Measurements from ENCODE around the gene ACOT12.

The ACOT12 gene

GRCh38 chr5:81400375-81400774 lies 6.4 kb upstream of the ACOT12 start:
- no peak for DNase-seq (ENCODE audit: low spot score)

GRCh38 chr5:81398741-81399140 lies 4.8 kb upstream of the ACOT12 start:
- no peak for DNase-seq (ENCODE audit: low spot score)

- no peak for DNase-seq (ENCODE audit: low spot score)
Measured at GRCh38 chr5:81397176-81397575, 3.2 kb upstream of the ACOT12 start.

DNA sequence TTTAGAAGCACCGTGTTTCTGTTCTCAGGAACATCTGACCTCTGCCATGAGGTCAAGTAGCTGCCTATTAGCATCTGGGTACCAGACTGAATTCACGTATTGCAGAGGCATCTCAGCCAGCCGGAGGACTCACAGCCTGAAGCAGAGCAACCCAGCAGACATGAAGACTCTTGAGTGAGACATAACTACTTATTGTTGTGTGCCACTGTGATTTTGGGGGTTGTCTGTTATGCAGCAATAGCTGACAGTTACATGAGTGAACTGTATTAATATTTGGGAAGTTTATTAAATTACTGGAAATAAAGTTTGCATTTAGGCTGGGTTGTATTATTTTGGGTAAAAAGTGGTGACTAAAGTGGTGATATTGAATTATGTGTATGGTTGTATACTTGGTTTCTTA lies 1.3 kb upstream of the ACOT12 start:
- no peak for DNase-seq (ENCODE audit: low spot score)

DNA sequence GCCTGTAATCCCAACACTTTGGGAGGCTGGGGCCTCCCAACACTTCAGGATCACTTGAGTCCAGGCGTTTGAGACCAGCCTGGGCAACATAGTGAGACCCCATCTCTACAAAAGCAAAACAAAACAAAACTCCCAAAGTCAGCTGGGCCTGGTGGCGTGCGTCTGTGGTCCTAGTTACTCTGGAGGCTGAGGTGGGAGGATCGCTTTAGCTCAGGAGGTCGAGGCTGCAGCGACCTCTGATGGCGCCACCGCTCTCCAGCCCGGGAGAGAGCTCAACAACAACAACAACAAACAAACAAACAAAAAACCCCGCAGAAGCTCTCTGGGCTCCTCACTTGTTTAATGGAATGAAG lies 528 bp downstream of the ACOT12 start:
- DNase-seq (ENCODE audit: low spot score): no peak

GRCh38 chr5:81389025-81389424 lies 4.9 kb downstream of the ACOT12 start:
- no peak for DNase-seq (ENCODE audit: low spot score)

- no peak for DNase-seq (ENCODE audit: low spot score)
Measured at GRCh38 chr5:81388169-81388568, 5.8 kb downstream of the ACOT12 start.

- no peak for DNase-seq (ENCODE audit: low spot score)
Measured at GRCh38 chr5:81383867-81384266, 10.1 kb downstream of the ACOT12 start.

DNA sequence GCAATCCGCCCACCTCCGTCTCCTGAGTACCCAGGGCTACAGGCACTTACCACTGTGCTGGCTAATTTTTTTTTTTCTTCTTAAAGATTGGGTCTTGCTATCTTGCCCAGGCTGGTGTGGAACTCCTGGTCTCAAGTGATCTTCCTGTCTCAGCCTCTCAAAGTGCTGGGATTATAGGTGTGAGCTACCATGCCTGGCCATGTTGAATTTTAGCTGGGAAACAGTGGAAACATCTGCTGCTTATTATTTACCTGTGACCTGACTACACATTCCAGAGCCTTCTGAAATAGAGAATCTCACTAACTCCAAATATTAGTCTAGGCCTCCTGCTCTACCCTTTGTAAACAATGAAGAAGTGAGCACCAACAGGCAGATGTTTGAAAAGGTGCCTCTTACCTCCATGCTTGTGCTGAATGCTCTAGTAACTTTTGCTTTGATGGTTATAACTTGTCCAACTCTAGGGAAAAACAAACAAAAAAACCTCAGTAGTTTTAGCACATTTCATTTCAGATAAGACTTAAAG lies 22.5 kb downstream of the ACOT12 start:
- no peak for DNase-seq (ENCODE audit: low spot score)

- DNase-seq (ENCODE audit: low spot score): no peak
Measured at GRCh38 chr5:81370912-81371311, 23.0 kb downstream of the ACOT12 start.

GRCh38 chr5:81365541-81365940 lies 28.4 kb downstream of the ACOT12 start:
- no peak for DNase-seq (ENCODE audit: low spot score)

GRCh38 chr5:81363093-81363871 lies 30.7 kb downstream of the ACOT12 start:
- DNase-seq (ENCODE audit: low spot score): no peak

DNA sequence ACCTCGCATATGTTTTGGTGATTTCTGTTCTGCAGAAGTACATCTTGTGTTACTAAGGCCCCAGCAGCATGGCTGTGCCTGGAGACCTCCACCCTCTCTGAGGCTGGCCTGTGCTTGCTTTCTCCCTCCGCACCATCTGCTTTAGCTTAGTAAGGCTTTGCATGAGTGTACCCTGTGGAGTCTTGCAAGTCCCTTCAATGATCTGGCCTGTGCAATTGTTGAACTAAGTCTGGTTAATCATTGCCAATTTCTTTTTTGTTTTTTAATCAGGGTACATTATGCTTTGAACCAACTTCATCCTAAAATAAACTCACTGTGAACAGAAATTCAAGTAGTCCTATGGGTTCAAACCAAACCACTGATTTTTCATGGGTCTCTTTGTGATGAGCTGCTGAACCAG lies 32.3 kb downstream of the ACOT12 start:
- DNase-seq (ENCODE audit: low spot score): no peak

GRCh38 chr5:81360640-81361039 lies 33.3 kb downstream of the ACOT12 start:
- no peak for DNase-seq (ENCODE audit: low spot score)

- DNase-seq (ENCODE audit: low spot score): no peak
Measured at GRCh38 chr5:81359881-81360280, 34.1 kb downstream of the ACOT12 start.

DNA sequence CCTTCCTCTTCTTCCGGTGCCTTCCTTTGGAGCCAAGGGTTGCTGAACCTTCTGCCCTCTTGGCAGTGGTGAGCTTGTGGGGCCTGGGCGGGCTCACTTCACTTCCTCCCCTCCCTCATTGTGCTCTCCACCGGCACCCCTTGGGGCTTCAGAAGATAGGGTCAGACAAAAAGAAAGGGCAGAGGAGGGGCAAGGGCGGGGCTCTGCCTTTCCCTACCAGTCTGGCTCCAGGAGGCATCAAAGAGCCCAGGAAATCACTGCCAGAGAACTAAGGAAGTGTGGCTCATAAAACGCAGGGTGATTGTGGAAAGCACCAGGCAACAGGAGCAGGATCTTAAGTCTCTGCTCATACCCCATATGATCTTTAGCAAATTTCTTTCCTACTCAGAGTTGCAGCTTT lies 34.8 kb downstream of the ACOT12 start:
- DNase-seq (ENCODE audit: low spot score): no peak

DNA sequence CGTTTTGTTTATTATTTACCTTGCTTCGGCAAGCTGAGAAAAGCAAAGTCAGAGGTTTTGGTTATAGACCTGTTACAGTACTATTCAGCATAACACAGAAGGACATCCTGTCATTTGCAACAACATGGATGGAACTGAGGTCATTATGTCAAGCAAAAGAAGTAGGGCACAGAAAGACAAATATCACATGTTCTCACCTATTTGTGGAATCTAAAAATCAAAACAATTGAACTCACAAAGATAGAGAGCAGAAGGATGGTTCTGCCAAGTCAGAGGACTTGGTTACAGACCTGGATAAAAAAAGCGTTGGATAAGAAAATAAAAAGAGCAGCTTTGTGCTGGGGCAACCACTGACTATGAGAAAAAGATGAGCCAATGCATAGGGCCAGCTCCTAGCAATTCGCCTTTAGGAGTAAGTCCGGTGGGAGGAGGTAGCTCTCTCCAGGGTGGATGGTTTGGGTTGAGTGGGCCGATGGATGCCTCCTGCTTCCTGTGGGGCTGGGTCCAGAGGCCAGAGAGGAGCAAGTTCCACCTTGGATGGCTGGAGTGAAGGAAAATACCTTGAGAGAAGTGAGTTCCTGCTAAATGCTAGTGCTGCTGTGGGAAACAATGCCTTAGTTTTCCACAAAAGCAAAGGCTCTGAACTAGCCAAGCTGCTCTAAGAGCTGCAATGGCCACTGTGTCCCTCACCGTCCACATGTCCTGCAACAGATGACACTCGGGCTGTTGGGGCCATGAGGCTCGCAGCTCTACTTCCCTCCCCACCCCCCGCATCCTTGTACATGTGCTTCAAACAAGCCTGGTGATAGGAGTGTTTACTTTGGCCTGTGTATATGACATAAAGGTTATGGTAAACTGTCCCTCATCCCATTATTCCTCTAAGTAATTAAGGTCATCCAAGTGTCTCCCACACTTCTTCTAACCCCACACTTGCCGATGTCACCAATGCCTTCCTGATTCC lies 38.4 kb downstream of the ACOT12 start:
- no peak for DNase-seq (ENCODE audit: low spot score)

DNA sequence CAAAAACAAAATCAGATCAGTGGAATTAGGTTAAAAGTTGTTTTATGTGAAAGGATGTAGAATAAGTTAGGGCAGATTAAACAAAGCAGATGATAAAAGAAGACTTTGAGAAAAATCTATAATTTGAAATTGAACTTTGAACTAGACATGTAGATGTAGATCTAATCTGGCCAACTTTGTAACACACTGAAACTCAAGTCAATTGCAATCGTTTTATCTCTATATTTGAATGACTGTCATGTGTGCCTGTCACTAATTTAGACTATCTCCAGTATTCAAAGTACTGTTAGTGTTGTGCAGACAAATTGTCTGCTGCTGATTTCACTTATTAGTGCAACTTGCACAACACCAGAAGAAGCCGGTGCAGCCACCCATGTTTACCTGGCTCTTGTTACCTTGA lies 39.8 kb downstream of the ACOT12 start:
- DNase-seq (ENCODE audit: low spot score): no peak

DNA sequence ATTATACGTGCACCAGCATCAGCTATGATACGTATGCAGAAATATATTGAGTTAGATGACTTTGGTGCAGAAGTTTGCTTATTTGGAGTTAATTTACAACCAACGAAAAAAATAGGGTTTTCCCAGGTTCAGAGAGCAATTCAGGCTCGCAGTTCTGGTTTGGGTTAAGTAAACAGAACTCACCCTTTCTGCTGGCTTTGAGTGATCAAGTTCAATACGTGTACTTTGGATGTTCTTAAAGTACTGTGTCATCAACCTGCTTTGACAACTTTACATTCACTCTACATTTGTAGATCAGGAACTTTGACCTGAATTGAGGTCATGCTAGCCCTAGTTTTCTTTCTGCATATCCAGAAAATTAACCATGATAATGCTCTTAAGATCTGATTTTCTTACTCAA lies 40.7 kb downstream of the ACOT12 start:
- DNase-seq (ENCODE audit: low spot score): no peak

- no peak for DNase-seq (ENCODE audit: low spot score)
Measured at GRCh38 chr5:81350507-81350906, 43.4 kb downstream of the ACOT12 start.

DNA sequence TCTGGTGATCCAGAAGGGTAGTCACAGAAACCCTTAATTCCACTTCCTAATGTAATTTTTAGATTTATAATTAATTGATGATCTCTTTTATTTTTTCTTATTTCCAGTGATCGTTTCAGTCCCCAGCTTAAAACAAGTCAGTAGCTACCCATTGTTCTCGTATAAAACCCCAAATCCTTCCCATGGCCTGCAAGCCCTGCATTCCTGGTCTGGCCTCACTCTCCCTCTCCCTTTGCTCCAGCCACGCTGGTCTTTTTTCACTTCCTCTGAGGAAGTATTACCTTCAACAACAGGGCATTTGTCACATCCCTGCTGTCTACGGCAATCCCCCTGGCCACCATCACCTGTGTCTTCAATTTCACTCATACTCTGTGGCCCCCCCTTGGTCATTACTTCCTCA lies 44.8 kb downstream of the ACOT12 start:
- no peak for DNase-seq (ENCODE audit: low spot score)

DNA sequence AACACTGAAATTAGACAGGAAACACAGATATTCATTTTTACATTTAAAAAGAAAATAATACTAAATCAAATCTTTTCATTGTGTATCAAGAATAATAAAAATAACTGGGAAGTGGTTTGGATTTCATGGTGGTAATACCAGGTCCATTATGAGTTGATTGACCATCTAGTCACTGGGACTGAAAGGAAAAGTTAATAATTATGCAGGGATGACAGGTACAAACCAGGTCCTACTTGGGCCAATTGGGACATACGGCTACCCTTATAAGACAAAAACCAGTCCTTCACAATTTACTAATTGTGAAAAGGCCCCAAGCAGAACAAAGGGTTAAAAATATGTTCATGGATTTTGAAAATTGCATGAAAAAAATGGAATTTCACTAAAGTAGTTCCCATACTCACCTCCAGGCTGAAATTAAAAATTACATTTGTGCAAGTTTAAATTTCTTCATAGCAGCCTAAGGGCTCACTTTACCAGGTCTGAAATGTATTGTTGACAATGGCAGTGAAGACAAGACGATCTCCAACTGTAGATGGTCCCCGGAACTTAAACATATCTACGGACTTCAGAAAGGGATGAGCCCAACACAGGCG lies 48.4 kb downstream of the ACOT12 start:
- no peak for DNase-seq (ENCODE audit: low spot score)

DNA sequence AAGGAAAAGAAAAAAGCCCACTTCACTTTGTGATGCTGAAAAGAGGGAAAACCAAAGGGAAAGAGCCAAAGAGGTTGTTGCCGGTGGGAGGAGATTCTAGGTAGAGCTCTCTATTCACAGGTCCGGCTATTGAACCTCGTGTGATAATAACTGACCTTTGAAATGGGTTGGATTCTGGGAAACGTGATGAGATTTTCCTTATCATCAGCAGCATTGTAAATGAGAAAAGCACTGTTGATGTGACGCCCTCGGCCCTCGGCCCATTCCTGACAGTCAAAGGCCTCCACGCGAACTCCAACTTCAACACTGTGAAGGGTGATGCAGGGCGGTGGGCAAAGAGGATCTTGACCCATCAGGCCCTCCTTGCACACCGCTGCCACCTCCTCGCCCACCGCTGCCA lies 49.2 kb downstream of the ACOT12 start:
- no peak for DNase-seq (ENCODE audit: low spot score)

Measured in CD4-positive, alpha-beta T cell treated with Interleukin-15 for 4 hours (primary cell).